Stimulated activated CD4-positive, alpha-beta T cell treated with anti-CD3 and anti-CD28 coated beads, TNF-alpha, amount 100 ng/mL, for 24 hours (primary cell): ENCODE measurements around the gene TFAP2A.

Source experiments
- DNase-seq, 3 experiments: peaks; one replicate each; pipeline ENCODE4 v3.0.0-alpha.2; 2020; ENCODE audit warnings: low read depth in 3 of 3

The TFAP2A gene

DNA sequence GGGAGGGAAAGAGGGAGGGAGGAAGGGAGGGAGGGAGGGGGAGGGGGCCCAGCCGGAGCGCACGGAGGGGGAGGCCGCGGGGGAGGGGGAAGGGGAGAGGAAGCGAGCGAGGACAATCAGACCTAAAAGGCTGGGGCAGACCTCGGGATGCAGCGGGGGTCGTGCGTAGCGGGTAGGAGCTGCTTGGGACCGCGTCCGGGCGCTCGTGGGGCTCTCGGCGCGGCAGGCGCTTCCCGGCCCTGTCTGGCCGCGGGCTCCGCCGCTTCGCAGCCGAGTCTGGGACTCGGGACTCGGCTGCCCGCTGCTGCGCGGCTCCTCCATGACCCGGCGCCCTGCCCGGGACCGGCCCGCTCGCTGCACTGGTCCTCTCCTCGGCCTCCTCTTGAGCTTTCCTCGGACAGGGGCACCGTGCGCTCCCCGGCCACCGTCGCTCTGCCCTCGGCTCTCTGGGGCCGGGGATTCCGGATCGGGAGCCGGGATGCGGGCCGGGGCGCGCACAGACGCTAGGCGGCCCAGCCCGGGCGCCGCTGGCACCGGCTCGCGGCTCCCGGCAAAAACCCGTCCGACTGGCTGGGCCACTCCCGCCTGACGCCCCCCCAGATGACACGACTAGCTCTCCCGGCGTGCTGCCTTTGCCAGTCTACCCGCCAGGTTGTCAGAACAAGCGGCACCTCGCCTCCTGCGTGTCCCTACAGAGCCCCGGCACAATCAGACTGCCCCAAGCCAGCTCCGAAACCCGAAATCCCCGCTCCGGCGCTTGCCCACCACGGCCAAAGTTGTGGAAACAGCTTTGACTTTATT, 2.2 kb downstream of the TFAP2A start:
- DNase-seq = no peak

DNA sequence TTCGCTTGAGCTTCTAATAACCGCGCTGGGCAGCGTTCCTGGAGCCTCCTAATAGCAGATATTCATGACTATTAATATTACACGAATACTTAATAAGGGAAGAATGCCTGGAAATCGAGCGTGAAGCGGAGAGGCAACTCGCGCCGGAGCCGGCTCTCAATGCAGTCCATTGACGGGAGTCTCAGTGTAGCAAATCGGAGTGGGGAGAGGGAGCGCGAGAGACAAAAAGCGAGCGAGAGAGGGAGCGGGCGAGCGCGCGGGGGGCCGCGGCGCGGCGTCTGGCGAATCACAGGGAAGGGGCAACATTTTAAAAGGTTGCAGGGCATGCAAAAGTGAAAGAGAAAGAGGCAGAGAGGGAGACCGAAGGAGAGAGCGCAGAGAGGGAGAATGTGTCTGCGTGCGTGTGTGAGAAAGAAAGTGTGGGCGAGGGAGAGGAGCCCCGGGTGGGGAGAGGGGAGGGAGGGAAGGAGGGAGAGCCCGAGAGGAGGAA, 2.9 kb downstream of the TFAP2A start:
- no peak for DNase-seq

DNA sequence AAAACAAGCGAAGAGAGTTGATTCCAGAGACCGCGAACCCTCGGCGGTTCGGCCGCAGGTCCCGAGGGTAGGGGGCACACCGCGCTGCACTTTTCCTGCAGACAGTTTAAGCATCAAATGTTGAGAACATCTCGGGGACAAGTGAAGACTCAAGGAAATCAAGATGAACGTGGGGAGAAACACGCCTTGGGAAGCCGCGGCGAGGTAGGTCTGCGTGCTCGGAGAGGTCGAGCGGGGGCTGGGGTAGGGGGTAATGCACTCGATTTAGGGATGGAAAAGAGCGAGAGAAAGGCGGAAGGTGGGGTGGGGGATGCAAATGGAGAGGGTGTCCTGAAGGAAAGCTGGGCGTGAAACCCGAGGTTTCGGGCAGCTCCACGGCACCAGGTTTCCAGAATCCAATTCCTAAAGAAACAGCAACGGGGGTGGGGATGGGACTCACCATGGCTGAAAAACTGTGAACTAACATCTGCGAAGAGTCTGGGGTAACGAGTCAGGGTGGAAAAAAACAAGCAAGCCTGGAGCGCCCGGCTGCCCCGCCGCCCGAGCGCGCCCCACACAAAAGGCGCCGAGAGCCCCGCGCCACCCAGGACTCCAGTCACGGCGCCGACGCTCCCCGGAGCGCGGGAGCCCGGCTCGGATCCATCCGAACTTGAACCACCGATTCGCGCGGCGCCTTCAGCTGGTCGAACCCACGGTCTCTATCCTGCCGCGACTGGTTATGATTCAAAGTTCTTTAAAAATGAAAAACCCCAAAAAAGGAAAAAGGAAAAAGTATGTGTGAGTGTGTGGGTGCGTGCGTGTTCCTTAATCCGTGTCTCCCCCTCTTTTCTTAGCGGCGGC, 3.5 kb downstream of the TFAP2A start:
- no peak for DNase-seq

DNA sequence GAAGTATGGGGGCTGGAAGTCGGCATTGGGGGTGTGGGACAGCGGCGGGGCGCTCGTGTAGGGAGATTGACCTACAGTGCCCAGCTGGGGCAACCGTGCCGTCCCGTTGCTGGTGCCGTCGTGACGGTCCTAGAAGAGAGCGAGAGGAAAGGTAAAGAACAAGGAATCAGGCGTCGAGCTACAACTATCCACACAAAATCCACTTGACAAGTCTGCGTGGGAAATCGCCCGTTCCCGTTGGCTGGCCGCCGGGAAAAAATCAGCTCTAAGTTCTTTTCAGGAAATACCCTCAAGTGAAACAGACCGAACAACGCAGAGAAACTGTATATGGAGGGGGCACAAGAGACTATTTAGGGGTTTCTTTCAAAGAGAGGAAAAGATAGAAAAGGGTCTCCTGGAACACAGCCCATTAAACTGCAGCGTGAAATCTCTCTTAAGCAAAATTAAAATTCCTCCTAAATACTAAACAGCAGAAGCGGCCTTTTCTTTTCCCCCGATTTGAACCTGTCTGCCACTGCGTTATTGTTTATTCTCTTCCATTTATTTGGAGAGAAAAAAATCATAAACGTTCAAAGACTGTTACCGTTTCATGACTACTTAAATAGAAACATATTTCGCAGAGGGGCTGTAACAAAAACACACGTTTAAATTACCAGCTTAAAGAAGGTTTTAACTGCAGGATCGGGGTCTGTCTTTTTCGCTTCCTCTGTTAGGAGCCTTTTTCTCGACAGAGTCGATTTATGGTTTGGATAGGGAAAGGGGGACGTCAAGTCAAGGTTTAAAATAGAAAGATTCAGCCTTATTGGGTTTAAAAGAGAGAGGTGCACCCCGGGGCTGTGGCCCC, 4.4 kb downstream of the TFAP2A start:
- DNase-seq = no peak

DNA sequence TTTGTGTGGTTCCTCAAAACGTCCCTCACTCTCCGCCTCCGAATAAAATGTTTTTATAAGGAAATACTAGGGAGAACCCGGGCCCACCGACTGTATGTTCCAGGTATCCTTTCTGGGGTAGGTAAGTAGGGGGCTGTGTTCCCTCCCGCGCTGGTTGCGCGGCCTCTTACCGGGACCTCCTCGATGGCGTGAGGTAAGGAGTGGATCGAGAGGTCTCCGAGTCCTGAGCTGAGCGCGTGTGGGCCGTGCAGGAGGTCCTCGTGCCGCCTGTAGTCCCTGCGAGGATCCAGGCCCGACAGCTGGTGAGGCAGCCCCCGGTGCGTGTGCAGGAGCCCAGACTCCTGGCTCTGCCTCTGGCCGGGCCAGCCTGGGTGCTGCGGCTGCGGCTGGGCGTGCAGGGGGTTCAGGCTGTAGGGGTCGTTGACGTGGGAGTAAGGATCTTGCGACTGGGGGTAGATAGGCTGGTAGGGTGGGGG, 5.1 kb downstream of the TFAP2A start:
- no peak for DNase-seq

DNA sequence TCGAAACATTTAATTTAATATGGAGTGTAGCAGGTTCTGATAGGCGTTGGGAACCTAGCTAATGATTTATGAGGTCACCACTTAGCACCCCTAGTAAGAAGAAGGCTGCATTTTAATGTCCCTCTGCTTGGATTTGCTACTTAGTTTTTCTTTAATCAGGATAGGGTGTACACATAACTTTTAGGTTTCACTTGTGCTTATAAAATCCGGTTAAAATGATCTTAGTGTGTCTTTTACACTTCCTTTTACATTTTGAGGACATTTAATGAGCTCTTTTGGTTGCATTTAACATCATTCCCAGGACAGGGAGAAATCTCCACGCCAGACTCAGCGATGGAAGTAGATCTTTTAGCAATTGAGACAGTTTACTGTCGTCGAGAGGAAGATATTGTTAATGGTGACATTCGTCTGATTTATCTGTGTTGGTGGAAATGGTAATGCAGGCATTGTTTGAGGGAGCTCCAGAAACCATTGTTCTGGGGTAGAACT, 5.6 kb downstream of the TFAP2A start:
- DNase-seq = no peak

DNA sequence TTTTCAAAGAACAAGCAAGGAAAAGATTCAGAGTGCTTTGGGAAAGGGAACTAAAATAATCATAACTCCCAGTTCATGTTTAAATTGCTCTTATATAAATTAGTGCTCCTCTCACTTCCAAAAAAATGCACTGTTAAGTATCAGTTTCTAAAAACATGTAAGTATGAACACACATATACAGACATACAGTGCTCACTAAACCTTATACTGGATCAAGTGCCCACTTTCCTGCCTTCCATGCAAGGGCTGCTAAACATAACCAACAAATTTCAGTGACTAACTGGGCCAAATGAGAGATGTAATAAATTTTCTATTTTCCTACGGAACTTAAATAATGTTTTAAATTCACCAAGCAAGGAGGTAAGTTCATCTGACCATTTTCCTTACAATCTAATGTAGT, 6.4 kb downstream of the TFAP2A start:
- no peak for DNase-seq

DNA sequence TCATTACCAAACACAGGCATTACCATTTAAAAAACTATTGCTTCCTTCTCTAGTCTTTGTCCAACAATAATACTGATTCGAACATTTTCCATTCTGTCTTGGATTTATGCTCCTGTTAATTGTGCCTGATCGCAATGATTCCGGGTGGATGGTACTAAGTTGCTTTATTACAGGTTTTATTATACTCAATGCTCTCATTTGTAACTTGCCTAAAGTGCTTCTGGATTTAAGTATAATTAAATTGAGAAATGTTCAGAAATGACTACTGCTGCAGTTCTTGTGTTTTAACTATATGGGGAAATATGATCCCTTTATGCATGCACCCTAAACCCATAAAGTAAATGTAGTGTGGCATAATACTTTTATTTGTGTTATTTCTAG, 7.2 kb downstream of the TFAP2A start:
- no peak for DNase-seq

DNA sequence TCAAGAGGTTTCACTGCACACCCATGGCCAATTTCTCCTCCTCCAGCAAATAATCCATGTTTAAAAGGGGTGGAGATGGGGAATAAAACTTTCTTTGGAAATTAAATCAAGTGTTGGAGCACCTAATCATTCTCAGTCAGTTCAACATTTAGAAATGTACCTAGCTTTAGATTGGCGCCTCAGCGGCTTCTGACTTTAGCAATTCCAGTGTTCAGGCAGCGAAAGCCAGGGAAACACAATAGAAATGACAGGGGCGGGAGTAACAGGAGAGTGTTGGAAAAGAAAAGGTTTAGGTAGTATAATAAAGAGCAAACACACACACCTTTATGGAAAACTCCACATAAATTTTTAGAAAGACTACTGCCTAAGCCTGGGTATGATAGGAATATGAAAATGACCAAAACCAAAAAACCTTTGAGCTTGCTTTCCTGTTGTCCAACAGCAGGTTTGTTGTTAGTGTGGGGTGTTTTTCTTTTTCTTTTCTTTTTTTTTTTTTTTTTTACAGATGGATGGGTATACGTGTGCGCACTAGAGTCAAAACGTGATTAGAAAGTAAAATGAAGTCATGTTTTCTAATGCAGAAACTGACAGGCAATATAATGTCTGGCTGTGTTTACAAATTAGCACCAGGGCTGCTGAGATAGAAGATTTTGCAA, 7.7 kb downstream of the TFAP2A start:
- DNase-seq = no peak

DNA sequence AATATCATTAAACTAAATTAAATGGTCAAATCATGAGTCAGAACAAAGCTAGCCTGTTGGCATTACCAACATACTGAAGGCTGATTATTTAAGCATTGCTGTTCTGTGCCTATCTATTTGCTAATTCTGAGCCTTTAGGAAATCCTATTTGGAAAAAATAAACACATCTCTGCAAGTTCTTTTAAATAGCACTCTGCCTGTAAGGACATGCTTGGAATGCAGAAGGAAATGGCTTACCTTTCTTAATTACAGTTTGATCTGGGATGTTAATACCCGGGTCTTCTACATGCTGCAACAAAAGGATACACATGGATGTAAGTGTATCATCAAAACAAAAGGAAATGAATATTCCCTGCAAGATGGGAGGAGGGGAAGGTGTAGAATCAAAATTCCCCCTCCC, 8.3 kb downstream of the TFAP2A start:
- no peak for DNase-seq

DNA sequence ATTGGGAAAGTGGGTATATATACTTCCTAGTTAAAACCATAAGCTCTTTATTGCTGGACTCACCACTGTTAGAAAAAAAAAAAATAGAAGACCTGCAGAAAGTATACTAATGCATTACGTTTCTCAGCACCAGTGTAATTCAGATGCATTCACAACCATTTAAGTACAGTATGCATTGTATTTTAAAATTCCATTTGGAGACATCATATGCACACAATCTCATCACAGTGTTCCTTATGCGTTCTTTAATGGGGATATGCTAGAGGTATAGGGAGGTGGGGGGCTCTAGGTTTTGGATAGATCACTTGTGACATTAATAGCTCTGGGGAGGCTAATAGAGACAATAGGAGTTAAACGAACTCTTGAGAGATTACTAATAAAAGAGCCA, 9.4 kb downstream of the TFAP2A start:
- DNase-seq = no peak

DNA sequence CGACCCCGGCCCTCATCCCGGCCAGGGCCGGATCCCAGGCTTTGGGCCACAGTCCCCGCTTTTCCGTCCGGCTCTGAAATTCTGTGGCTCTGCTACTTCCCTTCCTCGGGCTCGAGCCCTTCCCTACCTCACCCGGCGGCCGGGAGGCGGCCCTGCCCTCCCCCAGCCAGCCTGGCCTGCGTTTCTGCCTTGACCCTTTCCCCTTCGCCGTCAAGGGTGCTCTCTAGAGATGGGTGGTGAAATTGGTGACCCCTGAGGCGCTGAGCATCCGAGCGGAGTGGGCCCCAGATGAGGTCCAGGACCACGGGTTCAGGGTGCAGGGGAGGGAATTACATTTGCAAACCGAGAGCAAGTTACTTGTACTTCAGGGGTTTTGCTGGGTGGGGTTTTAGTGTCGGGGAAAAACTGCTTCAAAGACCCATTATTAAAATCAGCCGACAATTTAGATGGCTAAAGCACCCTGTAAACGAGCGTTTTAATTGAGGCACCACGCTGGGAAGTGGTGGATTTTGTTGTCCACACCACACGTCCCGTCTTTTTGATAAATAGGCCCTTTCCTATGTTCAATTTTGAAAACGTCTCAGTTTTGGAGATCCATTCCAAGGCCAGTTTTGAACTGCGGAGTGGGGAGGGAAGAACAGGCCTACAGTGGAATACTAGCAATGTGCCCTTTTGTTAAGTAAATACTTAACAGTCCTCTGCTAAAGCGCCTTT, 9.9 kb downstream of the TFAP2A start:
- DNase-seq = no peak

DNA sequence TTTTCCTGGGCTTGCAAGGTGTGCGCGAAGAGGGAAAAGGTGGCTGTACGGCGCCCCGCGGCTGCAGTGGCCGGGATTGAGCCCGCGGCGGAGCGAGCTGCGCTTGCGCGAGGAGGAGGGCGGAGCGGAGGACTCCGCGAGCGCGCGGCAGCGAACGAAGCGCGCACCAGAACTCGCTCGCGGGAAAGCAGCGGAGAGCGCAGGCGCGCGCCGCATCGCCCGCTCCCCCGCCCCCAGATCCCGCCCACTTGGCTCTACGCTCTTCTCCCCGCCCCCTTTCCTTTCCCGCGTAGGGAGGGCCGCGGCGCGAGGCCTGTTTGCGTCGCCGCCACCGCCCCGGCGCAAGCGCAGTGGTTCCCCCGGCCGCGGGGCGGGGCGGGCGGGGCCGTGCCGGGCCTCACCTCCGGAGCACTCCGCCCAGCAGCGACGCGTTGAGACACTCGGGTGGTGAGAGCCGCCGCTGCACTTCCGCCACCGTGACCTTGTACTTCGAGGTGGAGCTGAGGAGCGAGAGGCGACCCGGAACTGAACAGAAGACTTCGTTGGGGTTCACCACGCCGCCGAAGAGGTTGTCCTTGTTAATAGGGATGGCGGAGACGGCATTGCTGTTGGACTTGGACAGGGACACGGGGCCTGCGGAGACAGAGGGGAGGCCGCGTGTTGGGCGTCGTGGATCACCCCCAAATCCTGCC, 10.6 kb downstream of the TFAP2A start:
- peak; percentile 62 to 84 (median 79) for DNase-seq

DNA sequence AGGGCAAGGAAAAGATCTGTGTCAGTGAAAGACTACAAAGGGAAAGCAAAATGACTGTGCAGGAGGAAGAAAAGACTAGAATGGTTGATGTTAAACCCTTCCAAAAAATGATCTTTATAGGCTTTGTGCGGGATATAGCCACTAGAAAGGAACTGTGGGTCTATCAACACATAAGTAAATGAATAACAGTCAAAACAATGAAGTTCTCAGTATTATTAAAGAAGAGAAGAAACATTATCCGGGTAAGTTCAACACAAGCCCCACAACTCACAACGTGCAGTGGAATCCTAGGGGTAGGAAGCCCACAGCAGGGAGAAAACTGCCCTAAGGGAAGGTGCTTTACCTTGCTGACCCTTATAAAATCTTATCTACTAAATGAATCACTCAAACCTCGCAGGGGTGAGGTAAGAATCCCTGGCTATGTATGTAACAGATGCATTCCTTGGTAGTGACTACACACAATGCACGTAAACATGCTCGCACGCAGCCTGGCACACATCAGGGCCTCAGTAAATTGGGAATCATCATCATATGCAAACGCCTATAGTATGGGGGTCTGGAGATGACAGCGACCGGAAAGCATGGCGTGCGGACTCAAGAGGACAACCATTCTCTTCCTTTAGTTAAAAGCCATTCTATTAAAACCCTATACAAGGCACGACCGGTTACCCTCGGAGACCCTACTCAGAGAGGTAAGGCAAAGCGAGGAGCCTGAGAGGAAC, 11.3 kb downstream of the TFAP2A start:
- no peak for DNase-seq

DNA sequence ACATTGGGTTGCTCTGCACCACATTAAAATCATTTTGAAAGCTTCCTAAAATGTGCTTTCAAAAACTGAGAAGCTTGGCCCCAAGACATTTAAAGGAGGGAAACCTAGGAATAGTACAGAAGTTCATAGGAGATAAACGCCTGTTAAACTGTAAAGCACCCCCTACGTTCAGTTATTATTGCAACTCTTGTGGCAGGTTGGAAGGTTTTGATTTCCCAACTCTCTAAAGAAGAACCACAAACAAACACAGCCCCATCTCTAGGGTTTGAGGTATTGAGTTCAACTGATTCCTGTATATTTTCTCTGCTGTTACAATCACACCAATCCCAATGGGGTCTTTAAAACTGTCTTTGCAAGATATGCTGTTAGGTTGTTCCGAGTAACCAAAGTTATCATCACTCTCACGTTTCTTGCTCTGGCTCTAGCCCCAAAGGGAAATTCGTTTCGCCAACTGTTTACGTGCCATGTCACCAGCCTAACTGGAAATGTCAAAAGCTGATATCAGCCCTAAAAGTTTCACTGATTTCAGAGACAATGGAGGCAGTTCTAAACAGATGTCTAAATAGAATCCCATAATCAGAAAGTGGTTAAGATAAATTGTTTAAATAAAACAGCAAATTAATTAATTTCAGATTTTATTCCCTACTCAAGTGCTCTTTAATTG, 12.1 kb downstream of the TFAP2A start:
- no peak for DNase-seq

DNA sequence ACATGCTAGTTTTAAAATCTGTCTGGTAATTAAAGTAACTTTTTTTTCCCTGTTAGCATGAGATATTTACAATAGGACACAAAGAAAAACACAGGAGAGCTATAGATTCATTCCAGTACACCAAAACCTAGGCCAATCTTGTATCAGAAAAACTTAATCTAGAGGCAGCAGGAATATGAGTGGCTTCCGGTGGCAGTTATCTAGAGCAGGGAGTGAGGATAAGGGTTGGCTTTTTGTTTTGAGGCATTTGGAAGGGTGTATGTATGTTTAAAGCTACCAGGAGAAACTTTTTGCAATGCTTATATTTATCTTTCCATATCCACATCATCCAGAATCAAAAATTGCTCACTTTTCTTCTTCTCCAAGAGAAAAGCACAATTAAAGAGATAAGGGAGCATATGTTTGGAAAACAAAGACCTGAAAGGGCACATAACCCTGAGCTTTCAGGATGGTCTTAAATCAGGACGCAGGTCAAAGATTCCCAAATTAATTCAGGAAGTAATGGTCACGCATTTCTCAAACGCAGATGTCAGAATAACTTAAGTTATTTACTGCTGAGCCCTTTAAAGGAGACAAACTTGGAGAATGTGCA, 13.1 kb downstream of the TFAP2A start:
- no peak for DNase-seq

DNA sequence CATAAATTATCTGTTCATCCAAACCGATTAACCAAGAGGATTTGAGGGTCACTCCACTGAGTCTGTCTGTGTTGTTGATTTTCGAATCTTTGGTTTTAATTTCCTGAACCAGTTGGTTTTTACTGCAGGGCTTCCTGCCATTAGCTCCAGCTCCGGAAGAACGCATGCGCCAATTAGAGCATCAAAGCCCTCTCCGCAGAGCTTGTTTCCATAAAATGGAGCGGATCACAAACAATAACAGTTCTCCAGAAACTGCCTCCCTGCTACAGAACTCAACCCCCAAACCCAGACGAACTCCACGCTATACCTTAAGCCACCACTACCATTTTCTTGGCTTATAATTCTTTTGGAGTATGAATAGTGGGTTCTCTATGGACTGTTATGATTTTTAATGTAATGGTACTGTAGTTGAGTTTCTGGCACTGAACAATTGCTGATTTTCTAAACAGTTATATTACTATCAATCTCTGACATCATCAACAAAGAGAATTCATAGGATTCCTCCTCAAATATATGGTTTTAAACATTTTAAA, 13.8 kb downstream of the TFAP2A start:
- DNase-seq = no peak

DNA sequence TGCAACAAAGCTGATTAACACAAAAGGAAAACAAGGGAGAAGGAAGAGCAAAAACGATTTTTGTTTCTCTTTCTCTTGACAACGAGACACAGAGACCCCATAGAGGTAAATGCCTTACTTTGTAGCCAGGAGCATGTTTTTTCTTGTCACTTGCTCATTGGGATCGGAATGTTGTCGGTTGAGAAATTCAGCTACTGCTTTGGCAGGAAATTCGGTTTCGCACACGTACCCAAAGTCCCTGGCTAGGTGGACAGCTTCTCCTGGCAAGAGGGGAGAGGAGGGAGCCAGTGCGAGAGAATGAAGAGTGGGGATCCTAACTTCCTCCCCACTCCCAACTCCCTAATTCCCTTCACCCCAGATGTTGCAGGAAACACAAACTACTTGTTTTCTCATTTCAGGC, 14.5 kb downstream of the TFAP2A start:
- DNase-seq = no peak
